Breast epithelium (tissue), 4 donors: Measurements from ENCODE around the gene MATN1. TPM values are rescaled to one million over a fixed set of nuclear protein-coding genes. Genes with fewer than 3 reads are reported as not detected.

Experiments used
- DNase-seq, 2 donors: peaks; one replicate each; pipeline ENCODE4 v3.0.0-alpha.2; 2019; ENCODE audit warnings: low spot score in 2 of 2
- H3K27ac ChIP-seq, 2 donors: fragments of 200-600 bp; sonication (generic) in 1 of 2; one replicate each; pipeline ENCODE4 v1.5.1; 2016 to 2019; ENCODE audit warnings: mild to moderate bottlenecking in 1 of 2
- H3K27me3 ChIP-seq, 2 donors: fragments of 200-600 bp; sonication (generic) in 1 of 2; one replicate each; pipeline versions ENCODE4 v1.5.1 to v1.6.0; 2017 to 2019; ENCODE audit warnings: control low read depth in 1 of 2, mild to moderate bottlenecking in 1 of 2
- H3K36me3 ChIP-seq: fragments of 200-600 bp; one replicate; pipeline ENCODE4 v1.5.1; 2019
- H3K4me1 ChIP-seq, 2 donors: fragments of 200-600 bp; sonication (generic); one replicate each; pipeline ENCODE4 v1.5.1; 2016 to 2019; ENCODE audit warnings: control low read depth in 1 of 2
- H3K4me3 ChIP-seq, 3 donors: fragments of 200-600 bp; sonication (generic); 1 replicate in 2 of 3; 2 replicates in 1 of 3; pipeline ENCODE4 v1.5.1; 2016 to 2019; ENCODE audit warnings: mild to moderate bottlenecking in 3 of 3, moderate library complexity in 2 of 3
- H3K9me3 ChIP-seq, 2 donors: fragments of 200-600 bp; sonication (generic) in 1 of 2; one replicate each; pipeline ENCODE4 v1.5.1; 2016 to 2019; ENCODE audit warnings: control low read depth in 1 of 2
- CTCF ChIP-seq, 3 donors: fragments of 450-650 bp; IDR thresholded peaks; one replicate each; pipeline ENCODE4 v1.5.1; 2016 to 2017; ENCODE audit warnings: antibody characterized with exemption in 3 of 3, mild to moderate bottlenecking in 3 of 3, moderate library complexity in 3 of 3
- POLR2A ChIP-seq: fragments of 450-650 bp; IDR thresholded peaks from one replicate; pipeline ENCODE4 v1.6.1; 2016; ENCODE audit warnings: antibody characterized with exemption, mild to moderate bottlenecking, moderate library complexity
- POLR2AphosphoS5 ChIP-seq, 3 donors: sonication (generic); formaldehyde crosslinking; IDR thresholded peaks; one replicate each; pipeline ENCODE4 v1.6.1; 2017; ENCODE audit warnings: antibody characterized with exemption in 3 of 3
- intact Hi-C: fragments of 100-400 bp; cut with DNase I; formaldehyde crosslinking; loops from one replicate; pipeline ENCODE4 v1.15.1; 2023; ENCODE audit warnings: low total_unique reads
- total RNA-seq, 3 donors: library from RNA; depleted of rRNA; stranded (reverse); fragments of >200 nt; gene quantifications; one replicate each; pipeline ENCODE4 v1.1.0, GENCODE V29; 2016

Gene MATN1
- total RNA-seq, 3 donors from 2014 or later = not detected

DNA sequence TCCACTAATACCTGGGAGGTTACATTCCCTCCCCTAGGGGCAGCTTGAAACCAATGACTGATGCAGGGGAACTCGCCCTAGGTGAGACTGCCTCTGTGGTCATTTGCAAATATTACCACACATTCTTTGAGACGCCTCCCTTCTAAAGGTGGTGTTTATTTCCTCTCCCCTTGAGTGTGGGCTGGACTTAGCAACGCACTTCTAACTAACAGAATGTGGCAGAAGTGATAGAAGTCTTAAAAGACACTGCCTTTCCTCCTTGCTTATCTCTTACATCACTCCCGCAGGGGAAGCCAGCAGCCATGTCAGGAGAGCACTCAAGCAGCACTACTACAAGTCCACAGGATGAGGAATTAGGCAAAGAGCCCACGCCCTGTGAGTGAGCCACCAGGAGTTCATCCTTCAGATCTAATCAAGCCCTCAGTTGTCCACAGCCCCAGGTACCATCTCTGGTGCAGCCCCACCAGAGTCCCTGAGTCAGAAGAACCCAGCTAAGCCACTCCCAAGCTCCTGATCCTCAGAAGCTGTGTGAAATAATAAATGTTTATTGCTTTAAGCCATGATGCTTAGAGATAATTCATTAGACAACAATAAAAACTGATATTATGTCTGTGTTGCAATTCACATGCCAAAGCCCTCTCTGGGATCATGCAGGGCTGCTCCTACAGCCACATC lies 14.8 kb upstream of the MATN1 start:
- Histone ChIP-seq H3K4me3 (no peak overlapping the region), H3K9me3 (no peaks in the 10 kb centered on the region), H3K36me3 (no peaks in the 10 kb centered on the region), H3K4me1 (no peaks in the 10 kb centered on the region), H3K27me3 (no peaks in the 10 kb centered on the region), H3K27ac (no peak overlapping the region)
- TF ChIP-seq POLR2AphosphoS5 (IDR thresholded peaks at IDR 0.05) (no peak), CTCF (IDR thresholded peaks at IDR 0.05) (no peak), POLR2A (no peak)
- intact Hi-C loops = no loop called here
- DNase-seq = no peak

GRCh38 chr1:30737357-30738039 lies 14.1 kb upstream of the MATN1 start:
- TF ChIP-seq CTCF (IDR thresholded peaks at IDR 0.05) = no peak
- H3K36me3 ChIP-seq = no peaks in the 10 kb centered on the region
- intact Hi-C loops = no loop called here
- no peak for DNase-seq
- H3K9me3 ChIP-seq = no peaks in the 10 kb centered on the region
- H3K27ac ChIP-seq = no peak overlapping the region
- H3K4me1 ChIP-seq = no peaks in the 10 kb centered on the region
- no peak overlapping the region for H3K4me3 ChIP-seq
- no peaks in the 10 kb centered on the region for H3K27me3 ChIP-seq

DNA sequence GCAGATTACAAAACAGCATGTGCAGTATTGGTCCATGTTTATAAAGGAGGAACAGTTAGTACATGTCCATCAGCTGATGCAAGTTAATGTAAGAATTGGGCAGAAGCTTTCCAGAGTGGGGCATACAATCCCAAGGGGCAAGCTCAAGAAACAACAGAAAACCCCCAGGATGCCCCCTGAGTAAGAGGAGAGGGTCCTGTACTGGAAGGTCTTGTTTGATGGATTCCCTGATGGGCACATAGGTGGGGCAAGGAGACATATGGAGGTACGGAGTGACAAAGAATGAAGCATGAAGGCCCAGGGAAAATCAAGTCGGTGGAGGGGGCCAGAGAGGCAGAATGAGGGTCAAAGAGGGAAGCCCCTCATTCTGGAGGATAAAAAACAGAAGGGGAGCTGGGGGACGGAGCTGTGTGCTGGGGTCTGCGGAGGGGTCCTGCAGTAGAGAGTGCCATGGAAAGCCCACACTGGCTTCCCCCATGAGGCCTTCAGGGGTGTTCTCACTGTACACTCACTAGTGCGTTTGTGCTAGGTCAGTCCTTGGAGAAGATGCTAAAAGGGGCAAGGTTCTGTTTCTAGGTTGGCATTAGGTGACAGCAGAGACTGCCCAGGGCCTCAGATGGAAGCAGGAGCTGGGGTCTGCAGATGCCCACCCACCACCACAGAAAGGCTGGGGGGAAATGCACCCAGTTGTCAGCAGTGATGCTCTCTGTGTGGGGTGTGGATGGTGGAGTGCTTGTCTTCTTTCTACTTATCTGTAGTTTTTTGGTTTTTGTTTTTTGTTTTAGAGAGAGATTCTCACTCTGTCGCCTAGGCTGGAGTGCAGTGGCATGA lies 12.5 kb upstream of the MATN1 start:
- TF ChIP-seq POLR2AphosphoS5 (IDR thresholded peaks at IDR 0.05) (no peak), CTCF (IDR thresholded peaks at IDR 0.05) (no peak), POLR2A (no peak)
- intact Hi-C loops = no loop called here
- Histone ChIP-seq H3K4me1 (no peaks in the 10 kb centered on the region), H3K27ac (no peak overlapping the region), H3K27me3 (no peaks in the 10 kb centered on the region), H3K9me3 (no peaks in the 10 kb centered on the region), H3K4me3 (no peak overlapping the region), H3K36me3 (no peaks in the 10 kb centered on the region)
- no peak for DNase-seq

DNA sequence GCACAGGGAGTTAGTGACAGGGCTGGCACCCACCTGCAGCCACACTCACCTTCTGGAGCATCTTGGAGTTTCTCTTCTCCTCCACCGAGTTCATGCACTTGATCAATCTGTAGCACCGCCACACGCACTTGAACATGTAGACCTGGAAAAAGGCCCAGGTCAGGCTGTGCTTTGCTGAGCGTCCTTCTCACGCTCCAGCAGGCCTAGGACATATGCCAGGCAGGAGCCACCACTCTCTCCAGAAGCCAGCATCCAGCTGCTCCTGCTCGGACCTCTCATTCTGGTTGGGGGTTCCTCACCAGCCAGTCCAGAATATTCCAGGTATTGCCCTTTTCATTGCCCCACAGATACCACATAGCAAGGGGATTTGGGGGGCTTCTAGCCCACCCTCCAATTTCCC lies 11.7 kb upstream of the MATN1 start:
- no peak for DNase-seq
- no peaks in the 10 kb centered on the region for H3K36me3 ChIP-seq
- intact Hi-C loops = no loop called here
- H3K4me3 ChIP-seq = no peak overlapping the region
- H3K9me3 ChIP-seq = no peaks in the 10 kb centered on the region
- no peak for TF ChIP-seq POLR2AphosphoS5 (IDR thresholded peaks at IDR 0.05)
- TF ChIP-seq POLR2A = no peak
- TF ChIP-seq CTCF (IDR thresholded peaks at IDR 0.05) = no peak
- no peak overlapping the region for H3K27ac ChIP-seq
- no peaks in the 10 kb centered on the region for H3K27me3 ChIP-seq
- H3K4me1 ChIP-seq = no peaks in the 10 kb centered on the region

- no peaks in the 10 kb centered on the region for H3K36me3 ChIP-seq
- intact Hi-C loops = no loop called here
- no peak overlapping the region for H3K27ac ChIP-seq
These were observed 11.2 kb upstream of the MATN1 start for GRCh38 chr1:30734580-30734979.

More at GRCh38 chr1:30734580-30734979, 11.2 kb upstream of the MATN1 start:
- H3K9me3 ChIP-seq = no peaks in the 10 kb centered on the region
- DNase-seq = no peak
- no peaks in the 10 kb centered on the region for H3K4me1 ChIP-seq
- H3K4me3 ChIP-seq = no peak overlapping the region
- TF ChIP-seq POLR2AphosphoS5 (IDR thresholded peaks at IDR 0.05) = no peak
- no peak for TF ChIP-seq POLR2A
- H3K27me3 ChIP-seq = no peaks in the 10 kb centered on the region
